GM12878 (cell line): ENCODE data around the gene TCOF1.

Source experiments
- CTCF ChIP-seq, 3 experiments: IDR thresholded peaks in 2 of 3; conservative IDR thresholded peaks in 1 of 3; 2 replicates each; pipeline ENCODE4 v1.5.1; 2011; ENCODE audit warnings: low read depth in 3 of 3, low read length in 3 of 3, mild to moderate bottlenecking in 3 of 3, control low read depth in 2 of 3, moderate library complexity in 2 of 3, inconsistent platforms in 1 of 3, mixed read lengths in 1 of 3; ENCODE audit not compliant: control insufficient read depth in 2 of 3, insufficient read depth in 1 of 3; ENCODE audit errors: extremely low read depth in 1 of 3
- EP300 ChIP-seq, 2 experiments: fragments of 150-350 bp in 1 of 2; IDR thresholded peaks; 2 replicates each; pipeline ENCODE4 v1.6.1; 2011 to 2012; ENCODE audit warnings: low read depth in 2 of 2, low read length in 2 of 2, borderline replicate concordance in 1 of 2, improper control_type of control experiment in 1 of 2, inconsistent platforms in 1 of 2; ENCODE audit not compliant: control insufficient read depth in 1 of 2
- FOXK2 ChIP-seq: fragments of 450-650 bp; IDR thresholded peaks from 2 replicates; pipeline ENCODE4 v1.6.1; 2017; ENCODE audit warnings: mild to moderate bottlenecking, moderate library complexity
- GABPA ChIP-seq: IDR thresholded peaks from 2 replicates; pipeline ENCODE4 v1.6.1; 2014; ENCODE audit warnings: antibody characterized with exemption, low read depth, mild to moderate bottlenecking, inconsistent platforms
- HDAC6 ChIP-seq: fragments of 200-600 bp; sonication (generic); IDR thresholded peaks from one replicate; pipeline ENCODE4 v1.8.0; 2017; ENCODE audit warnings: antibody characterized with exemption; ENCODE audit not compliant: unreplicated experiment
- POLR2A ChIP-seq: IDR thresholded peaks from 2 replicates; pipeline ENCODE4 v1.6.1; 2011; ENCODE audit warnings: low read depth, mild to moderate bottlenecking, low read length
- POLR2AphosphoS5 ChIP-seq: IDR thresholded peaks from 2 replicates; pipeline ENCODE4 v1.6.1; 2011; ENCODE audit warnings: mild to moderate bottlenecking, low read length, inconsistent platforms
- RAD21 ChIP-seq: IDR thresholded peaks from 2 replicates; pipeline ENCODE4 v1.6.1; 2011; ENCODE audit warnings: mild to moderate bottlenecking, low read depth, low read length, moderate library complexity; ENCODE audit not compliant: insufficient read depth
- RAD51 ChIP-seq: fragments of 450-650 bp; IDR thresholded peaks from 2 replicates; pipeline ENCODE4 v1.6.1; 2016; ENCODE audit warnings: moderate library complexity, mild to moderate bottlenecking, inconsistent platforms
- SMC3 ChIP-seq: IDR thresholded peaks from 2 replicates; pipeline ENCODE4 v1.6.1; 2011; ENCODE audit warnings: low read length, improper control_type of control experiment, borderline replicate concordance
- SUZ12 ChIP-seq: fragments of 200-600 bp; sonication (generic); IDR thresholded peaks from one replicate; pipeline ENCODE4 v1.6.1; 2018; ENCODE audit warnings: antibody characterized with exemption, mild to moderate bottlenecking; ENCODE audit not compliant: unreplicated experiment
- TARDBP ChIP-seq: IDR thresholded peaks from 2 replicates; pipeline ENCODE4 v1.6.1; 2016; ENCODE audit warnings: borderline replicate concordance
- YBX1 ChIP-seq: fragments of 450-650 bp; IDR thresholded peaks from 2 replicates; pipeline ENCODE4 v1.6.1; 2016; ENCODE audit warnings: antibody characterized with exemption

DNA sequence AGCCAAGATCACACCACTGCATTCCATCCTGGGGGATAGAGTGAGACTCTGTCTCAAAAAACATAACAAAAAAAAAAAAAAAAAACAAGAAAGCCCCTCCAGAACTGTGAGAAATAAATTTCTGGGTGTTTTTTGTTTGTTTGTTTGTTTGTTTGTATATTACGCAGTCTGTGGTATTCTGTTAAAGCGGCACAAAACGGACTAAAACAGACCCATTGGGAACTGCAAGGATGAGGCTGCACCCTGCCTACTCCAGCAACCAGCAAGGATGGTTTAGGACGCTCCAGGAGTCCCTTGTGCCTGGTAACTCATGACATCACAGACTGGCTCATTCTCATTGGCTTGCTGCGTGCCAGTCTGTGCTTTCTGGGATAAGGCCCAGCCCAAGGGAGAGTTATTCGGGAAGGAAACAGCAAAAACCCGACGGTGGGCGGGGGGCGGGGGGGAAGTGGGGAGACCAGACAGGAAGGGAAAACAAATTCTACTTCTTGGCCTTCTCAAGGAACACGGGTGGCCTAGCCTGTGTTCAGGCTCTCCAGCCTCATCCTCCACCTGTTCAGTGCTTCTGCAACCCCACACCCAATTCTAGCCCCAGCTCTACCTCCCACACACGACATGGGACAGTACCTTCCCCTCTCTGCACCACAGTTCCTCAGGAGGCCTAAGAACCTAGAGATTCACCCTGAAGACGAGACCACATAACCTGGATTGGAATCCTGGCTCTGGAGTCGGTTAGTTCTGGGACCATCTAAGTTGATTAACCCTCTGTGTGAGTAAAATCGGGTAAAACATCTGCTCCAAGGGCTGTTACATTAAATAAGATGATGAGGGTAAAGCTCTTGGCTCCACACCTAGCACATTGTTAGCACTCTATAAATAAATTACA lies 52.4 kb downstream of the TCOF1 start:
- TF ChIP-seq RAD21 (no peak), CTCF (IDR thresholded peaks at IDR 0.05 in 2 of 3, conservative IDR thresholded peaks at IDR 0.05 in 1 of 3; ENCODE audit: control insufficient read depth in 2 of 3, extremely low read depth in 1 of 3, insufficient read depth in 1 of 3, low read depth in 3 of 3, low read length in 3 of 3) (no peak), YBX1 (no peak), GABPA (no peak), FOXK2 (no peak), HDAC6 (peak; percentile 70), SMC3 (no peak), TARDBP (no peak), SUZ12 (no peak), POLR2A (peak; percentile 89), RAD51 (no peak), POLR2AphosphoS5 (peak; percentile 88), EP300 (IDR thresholded peaks at IDR 0.05; ENCODE audit: borderline replicate concordance in 1 of 2, control insufficient read depth in 1 of 2, low read depth in 2 of 2, low read length in 2 of 2) (no peak)
